ENCODE data around the gene ACBD6.

Gene ACBD6

DNA sequence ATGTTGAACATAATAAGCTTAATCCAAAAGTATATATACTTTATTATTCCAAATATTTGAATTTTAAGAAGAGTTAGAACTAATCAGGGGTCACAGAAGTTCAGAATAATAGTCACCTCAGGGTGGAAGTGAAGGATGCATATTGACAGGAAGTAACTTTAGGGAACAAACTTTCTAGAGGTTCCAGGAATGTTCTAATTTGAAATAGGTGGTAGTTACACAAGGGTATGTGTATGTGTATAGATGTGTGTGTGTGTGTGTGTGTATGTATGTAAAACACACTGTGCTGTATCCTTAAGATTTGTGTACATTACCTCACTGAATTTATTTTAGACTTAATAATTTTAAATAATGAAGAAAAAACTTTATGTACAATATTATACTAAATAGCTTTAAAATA, 110.4 kb downstream of the ACBD6 start:
- Histone ChIP-seq H3K4me3 (IDR thresholded peaks at IDR 0.05; ENCODE audit: insufficient read depth, low read depth, low read length) (no peak overlapping the region), H3K9ac (no peak overlapping the region), H2AFZ (ENCODE audit: low read depth) (no peak overlapping the region), H3K36me3 (ENCODE audit: insufficient read depth) (no peaks in the 10 kb centered on the region), H4K20me1 (ENCODE audit: insufficient read depth) (no peaks in the 10 kb centered on the region), H3K4me1 (ENCODE audit: low read depth, poor library complexity, severe bottlenecking) (no peaks in the 10 kb centered on the region), H3K27me3 (ENCODE audit: insufficient read depth, low read depth) (no peaks in the 10 kb centered on the region), H3K4me2 (no peak overlapping the region), H3K27ac (no peak overlapping the region), H3K79me2 (ENCODE audit: insufficient read depth, low read depth) (0 out of 2 replicates have a peak, but pooled peaks cover 3% of the 10 kb centered on the region)
- TF ChIP-seq, protein P1, sequence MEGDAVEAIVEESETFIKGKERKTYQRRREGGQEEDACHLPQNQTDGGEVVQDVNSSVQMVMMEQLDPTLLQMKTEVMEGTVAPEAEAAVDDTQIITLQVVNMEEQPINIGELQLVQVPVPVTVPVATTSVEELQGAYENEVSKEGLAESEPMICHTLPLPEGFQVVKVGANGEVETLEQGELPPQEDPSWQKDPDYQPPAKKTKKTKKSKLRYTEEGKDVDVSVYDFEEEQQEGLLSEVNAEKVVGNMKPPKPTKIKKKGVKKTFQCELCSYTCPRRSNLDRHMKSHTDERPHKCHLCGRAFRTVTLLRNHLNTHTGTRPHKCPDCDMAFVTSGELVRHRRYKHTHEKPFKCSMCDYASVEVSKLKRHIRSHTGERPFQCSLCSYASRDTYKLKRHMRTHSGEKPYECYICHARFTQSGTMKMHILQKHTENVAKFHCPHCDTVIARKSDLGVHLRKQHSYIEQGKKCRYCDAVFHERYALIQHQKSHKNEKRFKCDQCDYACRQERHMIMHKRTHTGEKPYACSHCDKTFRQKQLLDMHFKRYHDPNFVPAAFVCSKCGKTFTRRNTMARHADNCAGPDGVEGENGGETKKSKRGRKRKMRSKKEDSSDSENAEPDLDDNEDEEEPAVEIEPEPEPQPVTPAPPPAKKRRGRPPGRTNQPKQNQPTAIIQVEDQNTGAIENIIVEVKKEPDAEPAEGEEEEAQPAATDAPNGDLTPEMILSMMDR (conservative IDR thresholded peaks at IDR 0.05; ENCODE audit: low read depth, low read length), result no peak

DNA sequence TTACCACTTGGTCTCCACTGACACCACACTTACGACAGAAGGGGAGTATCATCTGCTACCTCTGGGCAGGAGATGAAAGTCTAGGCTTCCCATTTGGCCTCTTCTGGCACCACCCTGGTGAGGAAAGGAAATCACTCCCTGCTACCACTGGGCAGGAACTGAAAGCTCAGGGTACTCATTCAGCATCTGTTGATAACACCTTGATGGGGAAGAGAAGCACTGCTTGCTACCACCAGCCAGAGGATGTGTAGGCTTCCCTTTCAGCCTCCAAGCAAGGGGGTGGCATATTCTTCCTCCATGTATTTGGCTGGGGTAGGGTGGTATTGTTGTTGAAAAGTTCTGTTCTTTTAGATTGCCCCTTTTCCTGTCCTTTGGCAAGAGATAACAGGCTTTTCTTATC, 115.0 kb downstream of the ACBD6 start:
- Histone ChIP-seq H3K4me2 (no peak overlapping the region), H3K36me3 (ENCODE audit: insufficient read depth) (no peaks in the 10 kb centered on the region)

DNA sequence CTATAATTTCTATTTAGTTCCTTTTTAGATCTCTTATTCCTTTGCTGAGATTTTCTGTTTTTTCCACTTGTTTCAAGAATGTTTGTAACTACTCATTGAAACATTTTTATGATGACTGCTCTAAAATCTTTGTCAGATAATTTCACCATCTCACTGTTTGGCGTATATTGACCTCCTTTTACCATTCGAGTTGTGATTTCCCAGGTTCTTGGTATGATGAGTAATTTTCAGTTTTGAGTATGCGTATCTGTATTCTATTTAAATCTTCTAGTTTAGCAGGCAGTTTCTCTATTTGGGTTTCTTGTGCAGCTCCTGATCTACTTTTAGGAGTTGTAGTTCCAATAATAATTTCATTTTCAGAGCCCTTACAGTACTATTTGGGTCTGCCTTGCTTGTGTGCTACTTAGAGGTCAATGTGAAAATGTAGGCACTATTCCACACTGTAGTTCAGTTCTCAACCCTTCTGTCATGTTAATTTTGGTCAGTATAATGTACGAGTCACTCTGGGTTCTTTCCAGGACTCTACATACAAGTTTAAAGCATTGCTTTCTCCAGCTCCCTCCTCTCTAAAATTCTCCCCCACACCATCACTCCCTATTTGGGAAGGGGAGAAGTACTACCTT, 115.5 kb downstream of the ACBD6 start:
- H4K20me1 ChIP-seq (ENCODE audit: insufficient read depth), result no peaks in the 10 kb centered on the region
- H2AFZ ChIP-seq (ENCODE audit: low read depth), result no peak overlapping the region
- H3K79me2 ChIP-seq (ENCODE audit: insufficient read depth, low read depth), result peaks cover 6% of the 10 kb centered on the region; the same call in 1 of the 2 replicates
- peaks cover 7% of the 10 kb centered on the region for H3K4me1 ChIP-seq (ENCODE audit: low read depth, poor library complexity, severe bottlenecking)
- no peak overlapping the region for H3K9ac ChIP-seq
- no peaks in the 10 kb centered on the region for H3K27me3 ChIP-seq (ENCODE audit: insufficient read depth, low read depth)
- TF ChIP-seq, protein P1 (conservative IDR thresholded peaks at IDR 0.05; ENCODE audit: low read depth, low read length), result no peak
- no peak overlapping the region for H3K27ac ChIP-seq
- no peak overlapping the region for H3K4me3 ChIP-seq (IDR thresholded peaks at IDR 0.05; ENCODE audit: insufficient read depth, low read depth, low read length)
- H3K36me3 ChIP-seq (ENCODE audit: insufficient read depth), result no peaks in the 10 kb centered on the region
- H3K4me2 ChIP-seq, result no peak overlapping the region

More for the DNA sequence above, 115.0 kb downstream of the ACBD6 start:
- TF ChIP-seq, protein P1 (conservative IDR thresholded peaks at IDR 0.05; ENCODE audit: low read depth, low read length), result no peak
- H3K9ac ChIP-seq, result no peak overlapping the region
- no peaks in the 10 kb centered on the region for H4K20me1 ChIP-seq (ENCODE audit: insufficient read depth)
- no peak overlapping the region for H3K27ac ChIP-seq
- peaks cover 1% of the 10 kb centered on the region for H3K4me1 ChIP-seq (ENCODE audit: low read depth, poor library complexity, severe bottlenecking)
- H2AFZ ChIP-seq (ENCODE audit: low read depth), result no peak overlapping the region
- no peak overlapping the region for H3K4me3 ChIP-seq (IDR thresholded peaks at IDR 0.05; ENCODE audit: insufficient read depth, low read depth, low read length)
- H3K79me2 ChIP-seq (ENCODE audit: insufficient read depth, low read depth), result peaks cover 6% of the 10 kb centered on the region; the same call in 1 of the 2 replicates
- H3K27me3 ChIP-seq (ENCODE audit: insufficient read depth, low read depth), result no peaks in the 10 kb centered on the region

DNA sequence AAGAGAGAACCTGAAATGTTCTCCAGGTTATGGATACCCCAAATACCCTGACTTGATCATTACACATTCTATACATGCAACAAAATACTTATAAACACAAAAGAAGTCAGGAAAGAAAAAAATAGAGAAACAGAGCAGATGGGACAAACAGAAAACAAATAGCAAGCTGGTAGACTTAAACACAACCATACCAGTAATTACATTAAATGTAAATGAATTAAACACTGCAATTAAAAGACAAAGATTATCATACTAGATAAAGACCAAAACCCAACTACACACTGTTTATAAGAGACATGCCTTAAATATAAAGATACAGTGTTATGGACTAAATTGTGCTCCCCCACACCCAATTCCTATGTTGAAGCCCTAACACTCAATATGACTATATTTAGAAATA, 117.2 kb downstream of the ACBD6 start:
- Histone ChIP-seq H2AFZ (ENCODE audit: low read depth) (no peak overlapping the region), H3K27ac (no peak overlapping the region), H3K4me1 (ENCODE audit: low read depth, poor library complexity, severe bottlenecking) (peaks cover 10% of the 10 kb centered on the region), H3K36me3 (ENCODE audit: insufficient read depth) (no peaks in the 10 kb centered on the region; the same call in 1 of the 2 replicates), H3K4me3 (IDR thresholded peaks at IDR 0.05; ENCODE audit: insufficient read depth, low read depth, low read length) (no peak overlapping the region), H3K9ac (no peak overlapping the region), H3K79me2 (ENCODE audit: insufficient read depth, low read depth) (peaks cover 23% of the 10 kb centered on the region; the same call in 1 of the 2 replicates), H4K20me1 (ENCODE audit: insufficient read depth) (no peaks in the 10 kb centered on the region), H3K27me3 (ENCODE audit: insufficient read depth, low read depth) (no peaks in the 10 kb centered on the region), H3K4me2 (no peak overlapping the region)
- TF ChIP-seq, protein P1 (conservative IDR thresholded peaks at IDR 0.05; ENCODE audit: low read depth, low read length), result no peak
